H9 (cell line): ENCODE measurements around the gene IFNA13. TPM values are rescaled to one million over a fixed set of nuclear protein-coding genes. Genes with fewer than 3 reads are reported as not detected.

Experiments used
- DNase-seq: peaks from one replicate; pipeline ENCODE4 v3.0.0-alpha.2; 2017
- H2AFZ ChIP-seq: one replicate; pipeline ENCODE4 v1.6.1; 2013; ENCODE audit warnings: mild to moderate bottlenecking, low read length, control low read depth, moderate library complexity
- H2AK5ac ChIP-seq: 2 replicates; pipeline ENCODE4 v1.6.1; 2013; ENCODE audit warnings: low read length, control low read depth, mixed read lengths; ENCODE audit not compliant: insufficient read length
- H2BK120ac ChIP-seq: one replicate; pipeline ENCODE4 v1.6.1; 2013; ENCODE audit warnings: low read depth, mild to moderate bottlenecking, low read length, control low read depth, inconsistent platforms; ENCODE audit not compliant: poor library complexity, severe bottlenecking
- H2BK12ac ChIP-seq: 2 replicates; pipeline ENCODE4 v1.6.1; 2013; ENCODE audit warnings: low read length, control low read depth, mixed read lengths, low read depth; ENCODE audit not compliant: insufficient read length
- H2BK15ac ChIP-seq: 2 replicates; pipeline ENCODE4 v1.6.1; 2013; ENCODE audit warnings: low read depth, low read length, control low read depth
- H2BK20ac ChIP-seq: one replicate; pipeline ENCODE4 v1.6.1; 2013; ENCODE audit warnings: low read depth, mild to moderate bottlenecking, low read length, control low read depth, inconsistent platforms; ENCODE audit not compliant: poor library complexity, severe bottlenecking
- H2BK5ac ChIP-seq: 2 replicates; pipeline ENCODE4 v1.6.1; 2013; ENCODE audit warnings: low read length, control low read depth, mixed read lengths; ENCODE audit not compliant: insufficient read length
- H3K14ac ChIP-seq: 2 replicates; pipeline ENCODE4 v1.6.1; 2013; ENCODE audit warnings: low read length, control low read depth; ENCODE audit not compliant: insufficient read depth
- H3K18ac ChIP-seq: 2 replicates; pipeline ENCODE4 v1.6.1; 2013; ENCODE audit warnings: low read depth, mild to moderate bottlenecking, mixed read lengths, low read length, control low read depth; ENCODE audit not compliant: insufficient read length
- H3K23ac ChIP-seq: 2 replicates; pipeline ENCODE4 v1.6.1; 2013; ENCODE audit warnings: low read length, control low read depth, mixed read lengths, low read depth; ENCODE audit not compliant: insufficient read length
- H3K23me2 ChIP-seq: 2 replicates; pipeline ENCODE4 v1.6.1; 2013; ENCODE audit warnings: low read depth, mild to moderate bottlenecking, mixed read lengths, low read length, control low read depth; ENCODE audit not compliant: insufficient read length, poor library complexity, severe bottlenecking
- H3K27ac ChIP-seq: 2 replicates; pipeline ENCODE4 v1.5.1; 2013; ENCODE audit warnings: low read length, control low read depth, mixed read lengths, low read depth; ENCODE audit not compliant: insufficient read length
- H3K27me3 ChIP-seq: 2 replicates; pipeline ENCODE4 v1.6.1; 2013; ENCODE audit warnings: low read length, control low read depth, inconsistent platforms; ENCODE audit not compliant: insufficient read depth
- H3K4ac ChIP-seq: 2 replicates; pipeline ENCODE4 v1.6.1; 2013; ENCODE audit warnings: low read depth, mild to moderate bottlenecking, control low read depth, inconsistent platforms, low read length, moderate library complexity
- H3K4me1 ChIP-seq: 2 replicates; pipeline ENCODE4 v1.6.1; 2013; ENCODE audit warnings: low read length, control low read depth, inconsistent platforms; ENCODE audit not compliant: insufficient read depth
- H3K4me2 ChIP-seq: 2 replicates; pipeline ENCODE4 v1.6.1; 2013; ENCODE audit warnings: low read length, control low read depth, mixed read lengths; ENCODE audit not compliant: insufficient read length, insufficient read depth
- H3K56ac ChIP-seq: 2 replicates; pipeline ENCODE4 v1.6.1; 2013; ENCODE audit warnings: low read depth, mild to moderate bottlenecking, mixed read lengths, low read length, control low read depth; ENCODE audit not compliant: insufficient read length
- H3K79me1 ChIP-seq: 2 replicates; pipeline ENCODE4 v1.6.1; 2013; ENCODE audit warnings: low read depth, mild to moderate bottlenecking, moderate library complexity, low read length, control low read depth, inconsistent platforms; ENCODE audit not compliant: insufficient read depth, poor library complexity, severe bottlenecking
- H3K79me2 ChIP-seq: 2 replicates; pipeline ENCODE4 v1.6.1; 2013; ENCODE audit warnings: low read length, control low read depth, inconsistent platforms; ENCODE audit not compliant: insufficient read depth
- H3K9ac ChIP-seq: 2 replicates; pipeline ENCODE4 v1.6.1; 2013; ENCODE audit warnings: low read length, control low read depth, mixed read lengths; ENCODE audit not compliant: insufficient read length; ENCODE audit errors: extremely low read depth
- H3K9me3 ChIP-seq: one replicate; pipeline ENCODE4 v1.6.1; 2013; ENCODE audit warnings: low read depth, low read length, inconsistent platforms; ENCODE audit not compliant: control insufficient read depth
- H3T11ph ChIP-seq: one replicate; pipeline ENCODE4 v1.6.1; 2013; ENCODE audit warnings: mild to moderate bottlenecking, low read length, control low read depth, inconsistent platforms
- H4K20me1 ChIP-seq: one replicate; pipeline ENCODE4 v1.6.1; 2013; ENCODE audit not compliant: control insufficient read depth, insufficient read length, insufficient read depth
- H4K5ac ChIP-seq: 2 replicates; pipeline ENCODE4 v1.6.1; 2013; ENCODE audit warnings: low read depth, mild to moderate bottlenecking, mixed read lengths, low read length, control low read depth; ENCODE audit not compliant: insufficient read length
- H4K8ac ChIP-seq: replicated peaks from 2 replicates; pipeline ENCODE4 v1.6.1; 2013; ENCODE audit warnings: low read length, control low read depth, mixed read lengths, low read depth; ENCODE audit not compliant: insufficient read length
- H4K91ac ChIP-seq: 2 replicates; pipeline ENCODE4 v1.6.1; 2013; ENCODE audit warnings: low read depth, mild to moderate bottlenecking, moderate library complexity, mixed read lengths, low read length, control low read depth; ENCODE audit not compliant: insufficient read length
- H3K27ac Mint-ChIP-seq, 3 experiments: 2 replicates in 2 of 3; 3 replicates in 1 of 3; pipeline ENCODE4 v1.8.0; 2020 to 2021; ENCODE audit warnings: mixed read lengths in 3 of 3, mild to moderate bottlenecking in 1 of 3, moderate library complexity in 1 of 3
- H3K27me3 Mint-ChIP-seq: 2 replicates; pipeline ENCODE4 v1.8.0; 2021; ENCODE audit warnings: low read depth, mild to moderate bottlenecking, moderate library complexity, mixed read lengths
- H3K36me3 Mint-ChIP-seq, 3 experiments: 2 replicates in 2 of 3; 3 replicates in 1 of 3; pipeline ENCODE4 v1.8.0; 2020 to 2021; ENCODE audit warnings: low read depth in 3 of 3, mixed read lengths in 3 of 3; ENCODE audit not compliant: insufficient read depth in 1 of 3
- H3K4me1 Mint-ChIP-seq, 2 experiments: 2 replicates each; pipeline ENCODE4 v1.8.0; 2020; ENCODE audit warnings: mixed read lengths in 2 of 2
- H3K4me3 Mint-ChIP-seq, 2 experiments: 2 replicates in 1 of 2; 3 replicates in 1 of 2; pipeline ENCODE4 v1.8.0; 2020 to 2021; ENCODE audit warnings: mild to moderate bottlenecking in 2 of 2, mixed read lengths in 2 of 2, moderate library complexity in 1 of 2
- H3K9me3 Mint-ChIP-seq, 2 experiments: 2 replicates in 1 of 2; 3 replicates in 1 of 2; pipeline ENCODE4 v1.8.0; 2020; ENCODE audit warnings: mild to moderate bottlenecking in 2 of 2, mixed read lengths in 2 of 2, moderate library complexity in 1 of 2
- CTCF ChIP-seq: fragments of 200-600 bp; sonication (generic); conservative IDR thresholded peaks from 3 replicates; pipeline ENCODE4 v1.8.0; 2021; ENCODE audit warnings: antibody characterized with exemption, mild to moderate bottlenecking
- WGBS: extraction: QIAGEN DNeasy Blood & Tissue Kit; methylation state at CpG from one replicate; pipeline ENCODE4 v1.1.7; 2013; ENCODE audit warnings: missing lambda C conversion rate, low lambda C conversion rate, mixed read lengths; ENCODE audit not compliant: insufficient read length; ENCODE audit errors: extremely low coverage; 5-methylcytosine and 5-hydroxymethylcytosine counted together
- total RNA-seq: library from RNA; stranded (reverse); gene quantifications from 2 replicates; pipeline ENCODE4 v1.2.1, GENCODE V29; 2021

The IFNA13 gene
- total RNA-seq, 1 experiment from 2014 or later: not detected

GRCh38 chr9:21357479-21358460 lies 10.1 kb downstream of the IFNA13 start:
- Histone ChIP-seq H3K4me2 (no peak overlapping the region), H4K91ac (no peak overlapping the region), H3K14ac (no peak overlapping the region), H3K27me3 (no peaks in the 10 kb centered on the region), H2BK120ac (no peak overlapping the region), H3T11ph (no peak overlapping the region), H4K8ac (no peak overlapping the region), H4K5ac (no peak overlapping the region), H2BK12ac (no peak overlapping the region), H3K56ac (no peak overlapping the region), H3K9ac (no peak overlapping the region), H3K23me2 (no peaks in the 10 kb centered on the region), H4K20me1 (no peaks in the 10 kb centered on the region), H3K79me2 (no peaks in the 10 kb centered on the region), H2AFZ (no peak overlapping the region), H3K4me1 (no peaks in the 10 kb centered on the region), H2BK20ac (no peak overlapping the region), H3K4ac (no peak overlapping the region), H3K23ac (no peak overlapping the region), H2AK5ac (no peak overlapping the region), H2BK15ac (no peak overlapping the region), H2BK5ac (no peak overlapping the region), H3K27ac (no peak overlapping the region), H3K18ac (no peak overlapping the region), H3K79me1 (no peaks in the 10 kb centered on the region), H3K9me3 (no peaks in the 10 kb centered on the region)
- Mint-ChIP-seq H3K27ac (no peak overlapping the region), H3K4me3 (no peak overlapping the region), H3K4me1 (no peaks in the 10 kb centered on the region), H3K9me3 (peaks cover 4 to 7% of the 10 kb centered on the region in 2 experiments; a peak in 4 of 5 replicates), H3K27me3 (peaks cover 4% of the 10 kb centered on the region; the same call in 1 of the 2 replicates), H3K36me3 (peaks cover 0 to 3% (median 0%) of the 10 kb centered on the region in 3 experiments; a peak in 2 of 7 replicates)
- no CpG with 5 or more reads among the region's 7 CpGs for WGBS
- no peak for DNase-seq
- TF ChIP-seq CTCF: no peak
